Measurements from ENCODE around the gene GLTP.

DNA sequence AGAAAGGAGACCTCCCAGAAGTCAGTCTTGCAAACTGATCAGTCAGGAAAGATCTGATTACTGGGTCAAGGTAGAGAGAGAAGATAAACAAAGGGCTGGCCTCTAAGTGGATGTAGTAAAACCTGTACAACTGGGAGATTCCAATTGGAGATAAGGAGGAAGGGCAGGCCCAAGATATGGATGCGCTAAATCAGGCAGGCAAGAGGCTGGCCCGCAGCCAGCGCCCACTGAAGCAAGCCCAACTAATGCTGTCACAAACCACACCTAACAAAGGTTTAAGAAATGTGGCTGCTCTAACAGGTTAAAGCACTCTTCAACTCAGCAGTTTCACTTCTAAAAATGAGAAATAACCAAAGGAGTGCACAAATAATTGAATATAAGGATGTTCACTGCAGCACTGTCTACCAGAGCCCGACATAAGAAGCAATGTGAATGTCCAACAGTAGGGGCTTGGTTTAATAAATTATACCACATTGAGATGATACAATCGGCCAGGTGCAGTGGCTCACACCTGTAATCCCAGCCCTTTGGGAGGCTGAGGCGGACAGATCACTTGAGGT is 4.7 kb downstream of the GLTP start:
- TF ChIP-seq RAD21 (IDR thresholded peaks at IDR 0.05) (no peak), GABPA (IDR thresholded peaks at IDR 0.05 in 1 of 2, conservative IDR thresholded peaks at IDR 0.05 in 1 of 2) (no peak), RXRA (IDR thresholded peaks at IDR 0.05) (no peak), FOXA1 (IDR thresholded peaks at IDR 0.05) (no peak)
- TF ChIP-seq, protein P1, sequence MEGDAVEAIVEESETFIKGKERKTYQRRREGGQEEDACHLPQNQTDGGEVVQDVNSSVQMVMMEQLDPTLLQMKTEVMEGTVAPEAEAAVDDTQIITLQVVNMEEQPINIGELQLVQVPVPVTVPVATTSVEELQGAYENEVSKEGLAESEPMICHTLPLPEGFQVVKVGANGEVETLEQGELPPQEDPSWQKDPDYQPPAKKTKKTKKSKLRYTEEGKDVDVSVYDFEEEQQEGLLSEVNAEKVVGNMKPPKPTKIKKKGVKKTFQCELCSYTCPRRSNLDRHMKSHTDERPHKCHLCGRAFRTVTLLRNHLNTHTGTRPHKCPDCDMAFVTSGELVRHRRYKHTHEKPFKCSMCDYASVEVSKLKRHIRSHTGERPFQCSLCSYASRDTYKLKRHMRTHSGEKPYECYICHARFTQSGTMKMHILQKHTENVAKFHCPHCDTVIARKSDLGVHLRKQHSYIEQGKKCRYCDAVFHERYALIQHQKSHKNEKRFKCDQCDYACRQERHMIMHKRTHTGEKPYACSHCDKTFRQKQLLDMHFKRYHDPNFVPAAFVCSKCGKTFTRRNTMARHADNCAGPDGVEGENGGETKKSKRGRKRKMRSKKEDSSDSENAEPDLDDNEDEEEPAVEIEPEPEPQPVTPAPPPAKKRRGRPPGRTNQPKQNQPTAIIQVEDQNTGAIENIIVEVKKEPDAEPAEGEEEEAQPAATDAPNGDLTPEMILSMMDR (IDR thresholded peaks at IDR 0.05; ENCODE audit: low read depth, low read length, missing input control), result no peak
